ENCODE results near the gene ARID2.

DNA sequence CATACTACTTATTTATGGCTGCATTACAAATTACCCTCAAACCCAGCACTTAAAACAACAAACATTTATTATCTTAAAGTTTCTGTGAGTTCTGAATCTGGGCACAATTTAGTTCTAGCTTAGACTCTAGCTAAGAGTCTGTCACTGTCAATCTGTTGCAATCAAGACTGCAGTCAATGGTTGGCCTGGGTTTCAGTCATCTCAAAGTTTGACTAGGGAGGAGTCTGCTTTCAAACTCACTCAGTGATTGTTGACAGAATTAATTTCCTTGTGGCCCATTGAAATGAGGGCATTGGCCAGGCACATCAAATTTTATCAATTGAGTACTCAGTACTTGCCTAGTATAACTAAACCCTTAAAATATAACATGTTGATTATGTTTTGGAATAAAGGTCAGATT is 51.6 kb downstream of the ARID2 start:
- TF ChIP-seq, protein P1, sequence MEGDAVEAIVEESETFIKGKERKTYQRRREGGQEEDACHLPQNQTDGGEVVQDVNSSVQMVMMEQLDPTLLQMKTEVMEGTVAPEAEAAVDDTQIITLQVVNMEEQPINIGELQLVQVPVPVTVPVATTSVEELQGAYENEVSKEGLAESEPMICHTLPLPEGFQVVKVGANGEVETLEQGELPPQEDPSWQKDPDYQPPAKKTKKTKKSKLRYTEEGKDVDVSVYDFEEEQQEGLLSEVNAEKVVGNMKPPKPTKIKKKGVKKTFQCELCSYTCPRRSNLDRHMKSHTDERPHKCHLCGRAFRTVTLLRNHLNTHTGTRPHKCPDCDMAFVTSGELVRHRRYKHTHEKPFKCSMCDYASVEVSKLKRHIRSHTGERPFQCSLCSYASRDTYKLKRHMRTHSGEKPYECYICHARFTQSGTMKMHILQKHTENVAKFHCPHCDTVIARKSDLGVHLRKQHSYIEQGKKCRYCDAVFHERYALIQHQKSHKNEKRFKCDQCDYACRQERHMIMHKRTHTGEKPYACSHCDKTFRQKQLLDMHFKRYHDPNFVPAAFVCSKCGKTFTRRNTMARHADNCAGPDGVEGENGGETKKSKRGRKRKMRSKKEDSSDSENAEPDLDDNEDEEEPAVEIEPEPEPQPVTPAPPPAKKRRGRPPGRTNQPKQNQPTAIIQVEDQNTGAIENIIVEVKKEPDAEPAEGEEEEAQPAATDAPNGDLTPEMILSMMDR (IDR thresholded peaks at IDR 0.05): no peak
- TF ChIP-seq ZFX (IDR thresholded peaks at IDR 0.05; ENCODE audit: borderline replicate concordance): no peak

Data from 22Rv1 (cell line).